Measurements from ENCODE around the gene ARHGEF38.

Gene ARHGEF38

DNA sequence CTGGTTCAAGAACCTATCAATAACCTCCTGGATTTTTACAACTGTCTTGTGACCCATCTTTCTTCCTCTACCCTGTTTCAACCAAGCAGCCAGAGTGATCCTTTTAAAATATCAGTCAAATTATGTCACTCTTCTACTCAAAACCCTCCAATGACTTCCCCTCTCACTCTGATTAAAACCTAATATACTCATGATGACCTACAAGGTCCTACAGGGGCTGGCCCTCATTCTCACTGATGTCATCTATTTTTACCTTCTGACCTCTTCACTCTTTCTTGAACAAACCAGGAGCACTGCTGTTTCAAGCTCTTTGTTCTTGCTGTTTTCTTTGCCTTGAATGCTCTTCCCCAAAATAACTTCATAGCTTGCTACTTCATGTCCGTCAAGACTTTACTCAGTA is 48.5 kb downstream of the ARHGEF38 start:
- TF ChIP-seq FOXM1 (IDR thresholded peaks at IDR 0.05; ENCODE audit: borderline replicate concordance, low read depth) (no peak), MAX (IDR thresholded peaks at IDR 0.05) (no peak), CREB1 (IDR thresholded peaks at IDR 0.05; ENCODE audit: low read depth) (no peak), ZBTB7A (IDR thresholded peaks at IDR 0.05; ENCODE audit: low read depth) (no peak), EGR1 (IDR thresholded peaks at IDR 0.05) (no peak), NFIC (IDR thresholded peaks at IDR 0.05) (no peak), TEAD4 (IDR thresholded peaks at IDR 0.05) (no peak), TAF1 (IDR thresholded peaks at IDR 0.05; ENCODE audit: low read depth) (no peak), EP300 (IDR thresholded peaks at IDR 0.05; ENCODE audit: borderline replicate concordance) (no peak), CEBPB (IDR thresholded peaks at IDR 0.05) (no peak), TCF12 (IDR thresholded peaks at IDR 0.05; ENCODE audit: low read depth) (no peak), RAD21 (IDR thresholded peaks at IDR 0.05; ENCODE audit: low read depth) (no peak), YY1 (IDR thresholded peaks at IDR 0.05; ENCODE audit: low read depth) (no peak), REST (IDR thresholded peaks at IDR 0.05; ENCODE audit: low read depth) (no peak)
- TF ChIP-seq, protein P1, sequence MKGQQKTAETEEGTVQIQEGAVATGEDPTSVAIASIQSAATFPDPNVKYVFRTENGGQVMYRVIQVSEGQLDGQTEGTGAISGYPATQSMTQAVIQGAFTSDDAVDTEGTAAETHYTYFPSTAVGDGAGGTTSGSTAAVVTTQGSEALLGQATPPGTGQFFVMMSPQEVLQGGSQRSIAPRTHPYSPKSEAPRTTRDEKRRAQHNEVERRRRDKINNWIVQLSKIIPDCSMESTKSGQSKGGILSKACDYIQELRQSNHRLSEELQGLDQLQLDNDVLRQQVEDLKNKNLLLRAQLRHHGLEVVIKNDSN (IDR thresholded peaks at IDR 0.05) = no peak

- no peak for TF ChIP-seq EGR1 (IDR thresholded peaks at IDR 0.05)
- TF ChIP-seq FOXM1 (IDR thresholded peaks at IDR 0.05; ENCODE audit: borderline replicate concordance, low read depth) = no peak
- no peak for TF ChIP-seq TAF1 (IDR thresholded peaks at IDR 0.05; ENCODE audit: low read depth)
- no peak for TF ChIP-seq EP300 (IDR thresholded peaks at IDR 0.05; ENCODE audit: borderline replicate concordance)
- TF ChIP-seq TCF12 (IDR thresholded peaks at IDR 0.05; ENCODE audit: low read depth) = no peak
- no peak for TF ChIP-seq ZBTB7A (IDR thresholded peaks at IDR 0.05; ENCODE audit: low read depth)
- TF ChIP-seq REST (IDR thresholded peaks at IDR 0.05; ENCODE audit: low read depth) = no peak
These were observed 49.0 kb downstream of the ARHGEF38 start for GRCh38 chr4:105601406-105601805.

GRCh38 chr4:105603158-105603557 is 50.7 kb downstream of the ARHGEF38 start:
- TF ChIP-seq ZBTB7A (IDR thresholded peaks at IDR 0.05; ENCODE audit: low read depth) (no peak), FOXM1 (IDR thresholded peaks at IDR 0.05; ENCODE audit: borderline replicate concordance, low read depth) (no peak), EP300 (IDR thresholded peaks at IDR 0.05; ENCODE audit: borderline replicate concordance) (no peak)

- TF ChIP-seq, protein P1 (IDR thresholded peaks at IDR 0.05) = no peak
- TF ChIP-seq NFIC (IDR thresholded peaks at IDR 0.05) = peak; percentile 54
These were observed 53.1 kb downstream of the ARHGEF38 start for GRCh38 chr4:105605493-105605892.

DNA sequence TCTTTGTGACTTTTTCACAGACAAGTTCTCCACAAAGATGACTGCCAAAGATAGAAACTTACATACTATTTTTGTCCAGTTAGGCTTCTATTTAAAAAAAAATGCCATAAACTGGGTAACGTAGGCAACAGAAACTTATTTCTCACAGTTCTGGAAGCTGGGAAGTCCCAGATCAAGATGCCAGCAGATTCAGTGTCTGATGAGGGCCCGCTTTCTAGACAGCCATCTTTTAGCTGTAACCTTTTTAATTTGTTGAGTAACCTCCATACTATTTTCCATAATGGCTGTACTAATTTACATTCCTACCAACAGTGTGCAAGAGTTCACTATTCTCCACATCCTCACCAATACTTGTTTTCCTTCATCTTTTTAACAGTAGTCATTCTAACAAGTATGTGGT is 55.5 kb downstream of the ARHGEF38 start:
- TF ChIP-seq TAF1 (IDR thresholded peaks at IDR 0.05; ENCODE audit: low read depth) = no peak
- TF ChIP-seq YY1 (IDR thresholded peaks at IDR 0.05; ENCODE audit: low read depth) = no peak
- TF ChIP-seq EP300 (IDR thresholded peaks at IDR 0.05; ENCODE audit: borderline replicate concordance) = no peak
- no peak for TF ChIP-seq NFIC (IDR thresholded peaks at IDR 0.05)
- TF ChIP-seq MAX (IDR thresholded peaks at IDR 0.05) = no peak
- no peak for TF ChIP-seq REST (IDR thresholded peaks at IDR 0.05; ENCODE audit: low read depth)
- no peak for TF ChIP-seq EGR1 (IDR thresholded peaks at IDR 0.05)
- no peak for TF ChIP-seq RAD21 (IDR thresholded peaks at IDR 0.05; ENCODE audit: low read depth)
- no peak for TF ChIP-seq TCF12 (IDR thresholded peaks at IDR 0.05; ENCODE audit: low read depth)
- no peak for TF ChIP-seq ZBTB7A (IDR thresholded peaks at IDR 0.05; ENCODE audit: low read depth)
- no peak for TF ChIP-seq FOXM1 (IDR thresholded peaks at IDR 0.05; ENCODE audit: borderline replicate concordance, low read depth)
- no peak for TF ChIP-seq TEAD4 (IDR thresholded peaks at IDR 0.05)
- TF ChIP-seq, protein P1 (IDR thresholded peaks at IDR 0.05) = no peak
- TF ChIP-seq CREB1 (IDR thresholded peaks at IDR 0.05; ENCODE audit: low read depth) = no peak
- no peak for TF ChIP-seq CEBPB (IDR thresholded peaks at IDR 0.05)
